G401.6 (cell line): Measurements from ENCODE around the gene HOXB7.

Experiments
- FAIRE-seq: peaks from 2 replicates; lab custom pipeline; 2012; peaks lifted over from hg19 to GRCh38; lab: Jason Lieb, UNC

The HOXB7 gene

DNA sequence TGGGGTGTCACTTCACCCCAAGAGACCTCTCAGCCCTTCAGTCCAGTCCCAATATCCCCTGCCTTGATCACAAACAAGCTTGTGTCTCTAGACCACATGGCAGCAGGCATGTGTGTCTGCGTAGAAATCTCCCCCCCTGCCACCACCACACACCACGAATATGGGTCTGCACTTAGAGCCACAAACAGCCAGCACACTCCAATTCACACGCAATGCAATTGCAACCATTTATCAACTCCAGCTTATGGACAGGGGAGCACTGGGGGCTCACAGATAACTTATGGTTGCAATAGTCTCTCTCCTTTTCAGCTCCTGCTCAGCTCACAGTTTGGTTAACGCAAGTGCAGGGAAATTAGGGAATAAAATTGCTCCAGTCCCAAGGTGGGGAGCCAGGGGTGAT lies 12.8 kb upstream of the HOXB7 start:
- no peak for FAIRE-seq

- no peak for FAIRE-seq
These were observed 12.0 kb upstream of the HOXB7 start for GRCh38 chr17:48622857-48623256.

DNA sequence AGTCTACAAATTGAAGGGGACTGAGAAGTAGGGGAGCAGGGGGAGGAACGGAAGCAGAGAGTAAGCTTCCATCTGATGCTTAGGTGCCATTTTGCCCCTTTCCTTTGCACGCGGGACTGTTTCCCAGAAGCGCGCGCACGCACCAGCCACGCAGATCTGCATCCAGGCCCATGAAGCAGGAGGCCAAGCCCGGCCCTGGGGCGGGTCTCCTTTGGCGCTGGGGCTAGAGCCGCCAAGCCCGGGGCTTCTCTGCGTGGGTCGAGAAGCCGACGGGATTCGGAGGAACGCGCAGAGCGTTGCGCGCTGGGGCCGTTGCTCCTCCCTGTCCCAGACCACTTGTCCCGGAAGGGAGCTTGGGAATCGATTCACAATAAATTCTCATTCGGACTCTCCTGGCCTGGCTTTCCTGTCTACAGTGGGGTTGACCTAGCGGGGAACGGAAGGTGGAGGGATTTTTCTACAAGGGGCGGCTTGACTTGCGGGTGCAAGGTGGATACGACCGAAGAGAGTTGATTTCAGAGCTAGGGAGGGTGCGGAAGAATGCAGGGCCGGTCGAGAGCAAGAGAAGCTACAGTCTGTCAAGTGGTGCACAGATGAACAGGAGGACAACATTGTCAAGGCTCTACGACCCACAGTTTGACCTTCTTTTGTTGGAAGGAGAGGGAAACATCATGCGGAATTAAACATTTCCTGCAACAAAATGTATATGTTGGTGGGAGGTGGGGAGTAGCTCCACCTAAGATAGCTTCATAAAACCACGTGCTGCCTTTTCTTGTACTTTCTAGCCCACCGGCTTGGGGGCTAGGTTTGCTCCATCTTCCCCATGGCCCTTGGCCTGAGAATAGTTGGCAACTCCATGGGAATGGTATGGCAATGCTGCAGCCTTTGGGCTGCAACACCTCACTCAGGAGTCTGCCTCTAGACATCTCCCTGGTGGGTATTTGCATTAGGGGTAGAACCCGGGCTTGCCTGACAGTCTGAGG lies 10.9 kb upstream of the HOXB7 start:
- no peak for FAIRE-seq

- no peak for FAIRE-seq
These were observed 9.8 kb upstream of the HOXB7 start for GRCh38 chr17:48620461-48621139.

- no peak for FAIRE-seq
These were observed 9.1 kb upstream of the HOXB7 start for GRCh38 chr17:48619826-48620449.

DNA sequence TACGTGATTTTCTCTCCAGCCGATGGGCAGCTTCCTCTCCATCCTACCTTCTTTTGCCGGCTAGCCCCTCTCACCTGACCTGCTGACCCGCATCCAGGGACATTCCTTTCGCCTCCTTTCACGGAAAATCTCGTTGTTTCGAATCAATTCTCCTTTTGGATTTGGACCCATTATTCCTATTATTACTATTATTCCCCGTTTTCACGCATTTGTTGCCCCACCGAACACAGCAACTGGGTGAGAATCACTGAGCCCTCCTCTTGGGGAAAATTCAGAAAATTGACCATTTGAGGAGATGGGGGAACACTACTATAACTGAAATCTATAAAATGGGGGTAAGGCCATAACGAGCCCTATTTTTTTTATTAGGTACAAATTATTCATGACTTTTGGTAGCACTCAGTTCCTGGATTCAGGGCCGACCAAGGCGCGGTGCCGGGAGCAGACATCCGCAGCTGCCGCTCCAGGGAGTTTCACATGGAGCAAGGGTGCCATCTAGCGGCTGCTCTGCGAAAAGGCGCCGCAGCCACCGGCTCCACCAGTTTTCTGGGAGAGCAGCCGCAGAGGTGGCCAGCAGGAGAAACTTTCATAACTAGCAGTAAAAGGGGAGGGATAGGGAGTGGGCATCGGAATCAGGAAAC lies 7.6 kb upstream of the HOXB7 start:
- FAIRE-seq = peak; percentile 98

DNA sequence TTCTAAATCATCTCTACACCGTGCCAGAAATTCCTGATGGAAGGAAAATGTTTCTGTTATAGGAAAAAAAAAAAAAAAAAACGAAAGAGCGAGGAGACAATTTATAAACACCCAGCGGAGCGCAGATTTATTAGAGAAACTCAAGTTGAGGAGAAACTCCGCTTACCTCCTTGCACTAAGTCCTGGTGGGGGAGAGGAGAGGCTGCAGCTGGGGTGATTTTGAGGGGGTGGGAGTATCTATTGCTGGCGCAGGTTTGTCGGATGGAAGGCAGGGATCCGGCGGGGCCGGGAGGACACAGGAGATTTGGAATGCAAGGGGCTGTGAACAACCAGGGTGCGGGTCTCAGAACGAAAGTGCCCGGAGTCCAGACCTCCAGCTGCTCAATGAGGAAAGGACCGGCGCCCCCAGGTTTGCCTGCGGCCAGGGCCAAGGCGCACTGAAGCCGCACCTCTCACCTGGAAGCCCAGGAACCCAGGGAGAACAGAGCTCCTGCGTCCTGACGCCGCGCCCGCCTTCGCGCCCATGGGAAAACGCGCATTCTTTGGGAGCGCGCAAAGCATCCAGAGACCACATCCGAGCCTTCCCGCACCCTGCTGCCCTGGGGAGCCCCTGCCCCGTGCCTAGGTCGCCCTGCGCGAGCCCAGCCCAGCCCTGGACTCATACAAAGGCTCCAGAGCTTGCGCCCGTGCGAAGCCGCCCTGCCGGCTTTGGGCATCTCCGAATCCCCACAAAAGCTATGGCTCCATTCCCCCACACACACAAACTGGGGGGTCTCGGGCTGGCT lies 6.8 kb upstream of the HOXB7 start:
- no peak for FAIRE-seq

GRCh38 chr17:48616717-48617470 lies 6.1 kb upstream of the HOXB7 start:
- FAIRE-seq = no peak

DNA sequence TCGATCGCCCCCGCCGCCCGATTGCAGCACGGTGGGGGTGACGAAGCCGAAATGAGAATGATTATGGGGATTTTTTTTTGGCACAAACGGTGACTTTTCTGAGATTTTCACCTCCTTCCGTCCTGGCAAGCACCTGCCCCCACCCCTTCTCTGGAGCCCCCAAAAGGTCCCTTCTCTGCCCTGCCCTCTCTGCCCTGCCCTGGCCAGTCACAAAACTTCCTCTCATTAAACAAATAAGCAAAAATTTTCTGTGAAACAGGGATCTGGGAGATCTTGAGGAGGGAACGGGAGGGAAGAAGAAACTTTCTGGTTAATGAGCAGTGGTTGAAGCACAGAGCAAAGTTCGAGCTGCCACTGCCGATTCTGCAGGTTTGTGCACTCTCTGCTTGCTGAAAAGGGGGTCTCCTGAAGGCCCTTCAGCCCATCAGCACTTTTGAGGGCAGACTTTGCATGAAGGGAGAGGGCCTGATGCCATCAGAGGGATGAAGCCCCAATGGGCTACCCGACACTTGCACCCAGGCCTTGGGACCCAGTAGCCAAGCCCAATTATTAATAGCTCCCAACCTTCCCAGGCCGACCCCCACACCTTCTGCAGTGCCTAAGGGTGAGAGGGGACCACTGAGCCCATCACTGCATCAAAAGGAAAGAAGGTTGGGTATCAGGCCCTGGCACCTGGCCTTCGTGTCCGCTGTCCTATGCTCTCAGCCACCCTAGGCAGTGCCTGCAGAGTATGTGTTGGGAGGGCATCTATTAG lies 5.3 kb upstream of the HOXB7 start:
- FAIRE-seq = no peak

- peak; percentile 81 for FAIRE-seq
These were observed 4.5 kb upstream of the HOXB7 start, which contains the start of gene HOXB8 for GRCh38 chr17:48615047-48615962. Gene HOXB8, minus strand, starts transcription at chr17:48615292. Its CDS starts 588 bp downstream, at chr17:48614704.

- FAIRE-seq = no peak
These were observed 3.3 kb upstream of the HOXB7 start for GRCh38 chr17:48613862-48614694.

DNA sequence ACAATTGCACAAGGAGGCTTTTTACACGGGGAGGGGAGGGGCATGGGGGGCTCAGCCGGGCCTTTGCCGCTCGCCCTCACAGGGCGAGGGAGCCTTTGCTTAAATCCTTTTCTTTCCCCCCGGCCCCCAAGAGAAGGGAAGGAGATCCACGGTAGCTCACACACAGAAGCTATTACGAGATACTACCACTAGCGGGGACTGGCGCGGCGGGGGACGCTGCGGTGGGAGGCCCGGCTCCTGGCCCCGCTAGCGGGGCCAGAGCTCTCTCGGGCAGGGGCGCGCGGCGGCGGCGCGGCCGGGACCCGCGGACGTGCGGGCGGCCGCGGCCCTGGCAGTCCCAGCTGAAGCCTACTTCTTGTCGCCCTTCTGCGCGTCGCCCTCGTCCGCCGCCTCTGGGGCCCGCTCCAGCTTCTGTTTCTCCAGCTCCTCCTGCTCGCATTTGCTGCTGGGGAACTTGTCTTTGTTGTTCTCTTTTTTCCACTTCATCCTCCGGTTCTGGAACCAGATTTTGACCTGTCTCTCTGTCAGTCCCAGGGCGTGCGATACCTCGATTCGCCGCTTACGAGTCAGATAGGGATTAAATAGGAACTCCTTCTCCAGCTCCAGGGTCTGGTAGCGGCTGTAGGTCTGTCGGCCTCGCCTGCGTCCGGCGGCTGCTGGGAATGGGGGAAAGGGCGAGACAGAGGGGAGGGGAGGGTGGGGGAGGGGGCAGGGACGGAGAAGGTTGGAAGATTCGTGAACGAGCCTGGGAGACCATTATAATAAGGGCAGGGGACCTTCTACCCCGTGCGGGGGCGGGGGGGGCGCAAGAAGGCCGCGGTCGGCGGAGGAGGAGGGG lies 2.3 kb upstream of the HOXB7 start:
- no peak for FAIRE-seq

DNA sequence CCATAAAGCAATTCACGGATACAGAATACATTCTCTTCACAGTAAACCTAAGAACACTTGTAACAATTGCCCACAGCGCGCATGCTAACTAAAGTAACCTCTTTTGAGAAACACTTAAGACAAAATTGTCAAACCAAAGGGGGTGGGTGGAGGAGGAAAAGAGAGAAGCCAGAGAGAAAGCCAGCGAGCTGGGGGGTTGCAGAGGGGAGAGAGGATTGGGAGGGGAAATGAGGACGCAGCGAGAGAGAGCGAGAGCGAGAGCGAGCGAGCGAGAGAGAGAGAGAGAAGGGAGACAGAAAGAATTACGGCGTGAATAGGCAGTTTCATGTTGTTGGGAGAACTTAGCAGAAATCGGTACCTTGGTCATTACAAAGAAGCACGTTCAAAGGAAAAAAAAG lies 1.6 kb upstream of the HOXB7 start:
- no peak for FAIRE-seq

- FAIRE-seq = peak; percentile 66
These were observed 1.1 kb upstream of the HOXB7 start for GRCh38 chr17:48611681-48612455.

DNA sequence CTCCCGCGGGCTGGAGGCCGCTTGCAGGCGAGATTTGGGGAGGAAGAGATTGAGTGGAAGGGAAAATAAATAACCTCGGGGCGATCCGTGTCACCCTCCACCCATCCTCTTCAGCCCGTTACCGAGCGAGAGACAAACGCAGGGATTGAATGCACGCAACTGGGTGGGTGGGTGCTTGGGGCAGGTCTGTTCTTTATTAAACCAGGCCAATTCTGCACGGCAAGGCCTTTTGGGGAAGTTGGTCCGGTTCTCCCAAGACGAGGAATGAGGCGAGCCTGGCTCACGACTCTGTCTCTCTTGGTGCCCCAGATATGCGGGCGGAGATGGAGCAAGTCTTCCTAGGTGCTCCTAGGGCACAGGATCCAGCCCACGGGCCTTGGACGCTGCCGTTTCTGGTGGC lies 396 bp upstream of the HOXB7 start:
- FAIRE-seq = no peak

DNA sequence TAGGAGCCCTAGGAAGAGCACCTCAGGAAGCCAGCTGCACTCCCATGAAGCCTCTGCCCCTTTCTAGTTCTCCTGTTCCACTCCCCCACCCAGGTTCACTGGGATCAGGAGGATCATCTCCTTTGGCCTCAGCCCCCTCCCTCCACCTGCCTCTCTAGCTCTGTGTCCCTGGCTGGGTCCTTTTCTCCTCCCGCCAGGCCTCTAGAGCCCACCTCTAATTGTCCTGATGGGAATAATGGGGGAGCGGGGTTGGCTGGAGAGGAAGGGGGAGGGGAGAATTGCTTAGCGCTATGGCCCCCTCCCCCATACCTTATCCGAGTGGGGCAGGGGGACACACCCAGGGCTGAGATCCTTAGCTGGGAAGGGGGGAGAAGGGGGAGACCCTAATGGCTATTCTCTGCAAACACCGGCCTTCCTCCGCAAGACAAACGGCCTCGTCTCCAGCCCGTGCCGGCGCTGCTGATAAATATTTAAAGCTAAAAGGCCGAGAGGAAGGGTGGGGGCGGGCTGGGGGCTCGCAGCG lies 997 bp downstream of the HOXB7 start:
- FAIRE-seq = no peak
